GM21367 (cell line): ENCODE data around the gene STMN3.

Source experiments
- ATAC-seq: cut with Tn5 transposase; IDR thresholded peaks from one replicate; pipeline ENCODE4 v1.9.1; 2021; ENCODE audit not compliant: unreplicated experiment

Gene STMN3

DNA sequence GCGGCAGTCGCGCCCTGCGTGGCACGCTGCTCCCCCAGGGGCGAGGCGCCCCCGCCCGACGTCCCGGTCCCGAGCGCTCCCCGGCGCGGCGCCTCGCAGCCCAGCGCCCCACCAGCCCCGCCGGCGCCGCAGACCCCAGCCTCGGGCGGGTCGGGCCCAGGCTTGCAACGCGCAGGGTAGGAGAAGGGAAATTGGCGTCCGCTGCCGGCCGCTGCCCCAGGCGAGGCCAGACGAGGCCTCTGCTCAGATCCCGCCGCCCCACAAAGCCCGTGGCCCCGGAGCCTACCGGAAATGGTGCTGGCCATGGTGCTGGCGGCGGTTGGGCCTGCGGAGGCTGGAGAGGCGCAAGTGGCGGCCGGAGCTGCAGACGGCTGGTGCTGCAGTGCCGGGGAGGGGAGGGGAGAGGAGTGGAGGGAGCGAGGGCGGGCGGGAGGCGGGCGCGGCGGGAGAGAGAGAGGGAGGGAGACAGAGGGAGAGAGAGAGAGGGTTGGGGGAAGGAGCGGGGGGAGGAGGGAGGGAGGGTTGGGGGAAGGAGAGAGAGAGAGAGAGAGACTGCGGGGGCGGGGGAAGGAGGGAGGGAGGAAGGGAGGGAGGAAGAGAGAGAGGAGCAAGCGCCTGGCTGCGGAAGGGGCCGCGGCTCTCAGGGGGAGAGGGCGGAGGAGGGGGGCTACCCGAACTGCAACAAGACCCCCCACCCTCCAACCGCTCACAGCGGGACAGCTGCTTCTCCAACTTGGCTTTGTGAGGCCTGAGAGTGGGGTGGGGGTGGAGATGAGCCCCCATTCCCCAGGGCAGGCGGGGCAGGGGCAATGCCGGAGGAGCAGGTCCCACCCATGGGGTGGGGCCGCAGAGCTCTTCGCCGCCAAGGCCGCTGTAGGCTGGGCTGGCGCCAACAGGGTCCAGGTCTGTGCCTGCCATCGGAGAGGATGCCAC, at the start of gene STMN3:
Gene STMN3, minus strand, starts transcription at position 384 of the 933 bp plus-strand sequence. Its CDS starts 79 bp downstream, at position 305.
- ATAC-seq, result no peak

- no peak for ATAC-seq
Observed at GRCh38 chr20:63702036-63702665, 48.9 kb upstream of the STMN3 start.

GRCh38 chr20:63701329-63702035, 48.3 kb upstream of the STMN3 start:
- no peak for ATAC-seq

DNA sequence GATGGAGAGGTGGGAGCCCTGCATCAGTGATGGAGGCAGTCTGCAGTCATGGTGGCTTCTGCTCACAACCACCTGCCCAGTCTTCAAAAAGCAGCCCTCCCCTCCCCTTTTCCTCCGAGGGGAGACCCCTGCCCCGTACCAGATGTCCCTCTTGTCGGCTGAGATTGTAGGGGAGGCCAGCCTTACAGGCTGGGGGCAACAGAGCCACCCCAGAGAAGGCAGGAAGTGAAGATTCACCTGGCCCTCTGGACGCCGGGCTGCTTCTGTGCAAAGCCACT, 47.8 kb upstream of the STMN3 start:
- ATAC-seq, result no peak

DNA sequence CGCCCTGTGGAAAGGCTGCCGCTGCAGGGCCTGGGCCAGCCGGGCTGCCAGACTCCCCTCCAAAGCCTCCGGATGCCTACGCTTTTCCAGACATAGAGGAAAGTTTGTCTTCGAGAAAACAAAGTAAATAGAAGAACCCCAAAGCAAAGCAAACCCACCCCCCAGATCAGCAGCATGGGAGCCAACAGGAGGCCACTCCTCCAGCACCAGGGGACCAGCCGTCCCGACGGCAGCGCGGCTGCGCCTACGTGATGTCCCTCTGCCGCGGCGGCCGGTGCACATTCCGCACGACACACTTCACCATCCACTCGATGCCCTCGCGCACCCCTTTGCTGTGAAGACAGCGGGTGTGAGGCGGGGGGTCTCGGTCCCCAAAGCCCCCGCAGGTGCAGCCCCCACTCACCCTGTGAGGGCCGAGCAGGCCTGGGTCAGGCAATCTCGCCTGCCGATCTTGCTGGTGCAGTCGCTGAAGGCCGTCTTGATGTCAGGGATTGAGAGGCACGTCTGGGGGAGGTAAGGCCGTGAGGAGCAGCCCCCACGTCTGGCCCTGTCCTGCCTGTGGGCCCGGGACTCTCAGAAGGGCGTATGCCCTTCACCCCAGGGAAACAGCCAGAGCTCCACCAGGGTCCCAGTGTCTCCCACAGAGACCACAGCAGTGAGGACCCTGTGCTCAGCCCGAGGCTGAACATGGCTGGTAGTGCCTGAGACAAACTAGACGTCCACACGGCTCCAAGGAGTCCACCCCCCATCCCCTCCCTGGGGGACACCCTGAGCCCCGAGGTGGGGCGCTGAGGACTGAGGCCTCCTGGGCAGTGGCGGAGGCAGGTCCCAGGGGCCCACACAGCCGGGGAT, 47.2 kb upstream of the STMN3 start:
- no peak for ATAC-seq

- no peak for ATAC-seq
Observed at GRCh38 chr20:63699466-63700198, 46.4 kb upstream of the STMN3 start.

GRCh38 chr20:63698739-63699465, 45.7 kb upstream of the STMN3 start:
- ATAC-seq, result no peak

GRCh38 chr20:63697868-63698545, 44.8 kb upstream of the STMN3 start:
- no peak for ATAC-seq

GRCh38 chr20:63697357-63697867, 44.2 kb upstream of the STMN3 start:
- ATAC-seq, result no peak

GRCh38 chr20:63696628-63697356, 43.6 kb upstream of the STMN3 start, which contains the start of gene TNFRSF6B:
Gene TNFRSF6B (plus strand): TSS chr20:63696652. CDS start chr20:63696768, 116 bp downstream.
- ATAC-seq, result no peak

GRCh38 chr20:63696306-63696627, 43.0 kb upstream of the STMN3 start:
- ATAC-seq, result no peak

GRCh38 chr20:63695424-63696305, 42.4 kb upstream of the STMN3 start:
- no peak for ATAC-seq

DNA sequence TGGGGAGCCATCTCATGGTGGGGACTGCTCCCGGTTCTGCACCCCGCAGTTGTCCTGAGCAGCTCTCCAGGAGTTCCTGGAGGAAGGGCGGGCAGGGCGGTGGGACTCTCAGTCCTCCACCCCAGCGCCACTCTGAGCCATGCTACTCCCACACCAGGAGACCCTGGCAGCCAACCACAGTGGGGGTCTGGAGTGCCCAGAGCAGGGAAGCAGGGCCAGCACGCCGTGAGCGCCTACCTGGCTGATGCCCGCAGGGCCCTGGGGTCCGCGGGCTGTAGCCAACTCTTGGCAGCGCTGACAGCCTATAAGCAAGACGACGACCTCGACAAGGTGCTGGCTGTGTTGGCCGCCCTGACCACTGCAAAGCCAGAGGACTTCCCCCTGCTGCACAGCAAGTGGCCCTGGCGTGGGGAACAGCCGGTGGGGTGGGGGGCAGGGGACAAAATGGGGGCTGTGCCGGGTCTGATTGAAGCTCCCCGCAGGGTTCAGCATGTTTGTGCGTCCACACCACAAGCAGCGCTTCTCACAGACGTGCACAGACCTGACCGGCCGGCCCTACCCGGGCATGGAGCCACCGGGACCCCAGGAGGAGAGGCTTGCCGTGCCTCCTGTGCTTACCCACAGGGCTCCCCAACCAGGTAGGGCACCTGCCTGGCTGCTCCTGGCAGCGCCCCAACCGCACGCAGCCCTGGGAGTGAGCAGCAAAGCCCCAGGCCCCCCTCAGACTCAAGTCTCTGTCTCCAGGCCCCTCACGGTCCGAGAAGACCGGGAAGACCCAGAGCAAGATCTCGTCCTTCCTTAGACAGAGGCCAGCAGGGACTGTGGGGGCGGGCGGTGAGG, 41.6 kb upstream of the STMN3 start:
- no peak for ATAC-seq

DNA sequence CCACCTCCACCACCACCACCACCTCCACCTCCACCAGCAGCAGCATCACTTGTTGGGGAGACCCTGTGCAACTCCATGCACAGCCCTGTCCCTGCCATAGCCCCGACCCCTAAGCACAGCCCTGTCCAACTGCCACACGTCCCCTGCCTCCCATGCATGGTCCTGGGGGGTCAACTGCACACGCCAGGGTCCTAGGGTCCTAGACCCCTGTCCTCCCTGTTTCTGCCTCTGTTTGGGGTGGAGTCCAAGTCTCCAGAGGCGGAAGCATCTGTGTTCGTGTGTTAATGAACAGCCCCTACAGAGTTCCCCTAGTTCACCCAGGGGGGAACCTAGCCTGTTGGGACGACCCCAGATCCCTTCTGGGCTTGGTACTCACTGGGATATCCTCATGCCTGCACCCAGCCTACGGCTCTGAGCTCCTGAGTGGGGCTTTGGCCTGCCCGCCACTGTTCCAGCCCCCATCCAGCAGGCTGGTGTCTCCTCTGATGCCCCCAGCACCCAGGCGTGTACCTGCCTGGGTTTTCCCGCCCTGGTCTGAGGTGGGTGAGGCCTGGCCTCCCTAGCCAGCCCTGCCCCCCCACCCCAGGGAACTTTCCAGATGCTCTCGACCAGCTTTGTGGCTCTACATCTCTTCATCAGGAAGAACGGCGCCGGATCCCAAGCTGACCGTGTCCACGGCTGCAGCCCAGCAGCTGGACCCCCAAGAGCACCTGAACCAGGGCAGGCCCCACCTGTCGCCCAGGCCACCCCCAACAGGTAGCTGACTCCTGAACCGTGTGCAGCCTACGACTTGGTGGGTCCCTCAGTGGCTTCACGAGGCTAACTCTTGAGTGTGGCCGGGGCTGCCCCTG, 40.7 kb upstream of the STMN3 start:
- ATAC-seq, result no peak

DNA sequence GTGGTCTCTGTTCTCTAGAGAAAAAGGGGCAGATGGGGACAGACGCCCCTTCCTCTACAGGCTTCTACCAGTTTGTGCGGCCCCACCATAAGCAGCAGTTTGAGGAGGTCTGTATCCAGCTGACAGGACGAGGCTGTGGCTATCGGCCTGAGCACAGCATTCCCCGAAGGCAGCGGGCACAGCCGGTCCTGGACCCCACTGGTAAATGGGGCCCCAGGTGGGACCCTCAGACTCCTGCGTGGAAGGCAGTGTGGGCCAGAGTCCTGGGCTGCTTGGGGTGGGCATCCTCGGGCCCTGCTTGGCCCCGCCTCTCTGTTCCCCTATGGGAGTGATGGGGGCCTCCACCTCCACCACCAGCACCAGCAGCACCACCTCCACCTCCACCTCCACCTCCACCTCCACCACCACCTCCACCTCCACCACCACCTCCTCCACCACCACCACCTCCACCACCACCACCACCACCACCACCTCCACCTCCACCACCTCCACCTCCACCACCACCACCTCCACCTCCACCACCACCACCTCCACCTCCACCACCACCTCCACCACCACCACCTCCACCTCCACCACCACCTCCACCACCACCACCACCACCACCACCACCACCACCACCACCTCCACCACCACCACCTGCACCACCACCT, 40.0 kb upstream of the STMN3 start:
- ATAC-seq, result no peak
